Panc1 (cell line): ENCODE data around the gene EVA1C. TPM values are rescaled to one million over a fixed set of nuclear protein-coding genes. Genes with fewer than 3 reads are reported as not detected.
"Not testable (repeated sequence)": the region's sequence is repeated elsewhere in the genome, so short reads cannot be mapped to it uniquely, and the experiment has no call there.

Experiments
- ATAC-seq: fragments of 200-7000 bp; cut with Tn5 transposase; 2 replicates; pipeline ENCODE4 v1.9.1; 2020; ENCODE audit warnings: mild to moderate bottlenecking, moderate library complexity
- BruUV-seq: library from RNA; stranded (reverse); fragments of 400-500 nt; replicated peaks from 2 replicates; lab custom pipeline; 2021; lab: Mats Ljungman, UMichigan
- CTCF ChIA-PET: fragments of 300-600 bp; sonication (Branson Sonifier 250); formaldehyde crosslinking; loops from one replicate; lab custom pipeline; 2022; ENCODE audit warnings: antibody characterized with exemption; lab: Charles Lee
- POLR2A ChIA-PET: fragments of 300-600 bp; sonication (Branson Sonifier 250); formaldehyde crosslinking; loops from one replicate; lab custom pipeline; 2022; ENCODE audit warnings: antibody characterized with exemption; lab: Charles Lee
- DNase-seq: peaks from one replicate; pipeline ENCODE4 v3.0.0-alpha.2; 2010; ENCODE audit warnings: low read depth, low spot score
- H3K27ac ChIP-seq: 2 replicates; pipeline ENCODE4 v1.5.1; 2011; ENCODE audit warnings: mild to moderate bottlenecking, low read length, inconsistent platforms
- H3K27me3 ChIP-seq: fragments of 200-500 bp; sonication (Bioruptor generic); 2 replicates; pipeline ENCODE4 v1.6.0; 2014; ENCODE audit warnings: low read length, inconsistent platforms; ENCODE audit not compliant: control insufficient read depth, insufficient read depth
- H3K36me3 ChIP-seq: fragments of 200-500 bp; sonication (Bioruptor generic); 2 replicates; pipeline ENCODE4 v1.5.1; 2014; ENCODE audit warnings: inconsistent platforms, mild to moderate bottlenecking, low read length, moderate library complexity; ENCODE audit not compliant: control insufficient read depth, insufficient read depth
- H3K4me1 ChIP-seq: 2 replicates; pipeline ENCODE4 v1.5.1; 2011; ENCODE audit warnings: inconsistent platforms, mild to moderate bottlenecking, low read length, moderate library complexity; ENCODE audit not compliant: control insufficient read depth, insufficient read depth
- H3K4me3 ChIP-seq, 2 experiments: 2 replicates each; pipeline ENCODE4 v1.5.1; 2011 to 2012; ENCODE audit warnings: low read depth in 2 of 2, low read length in 2 of 2, mild to moderate bottlenecking in 2 of 2, inconsistent platforms in 1 of 2, moderate library complexity in 1 of 2
- H3K9me3 ChIP-seq: fragments of 200-500 bp; sonication (Bioruptor generic); 2 replicates; pipeline ENCODE4 v1.5.1; 2014; ENCODE audit warnings: low read depth, mild to moderate bottlenecking, inconsistent platforms, low read length, moderate library complexity; ENCODE audit not compliant: control insufficient read depth, insufficient read depth
- CTCF ChIP-seq: fragments of 450-650 bp; IDR thresholded peaks from 2 replicates; pipeline ENCODE4 v1.5.1; 2017; ENCODE audit warnings: mild to moderate bottlenecking
- POLR2AphosphoS5 ChIP-seq: IDR thresholded peaks from 2 replicates; pipeline ENCODE4 v1.6.1; 2012; ENCODE audit warnings: mild to moderate bottlenecking, low read depth, low read length, moderate library complexity
- REST ChIP-seq, 2 experiments: IDR thresholded peaks; 2 replicates each; pipeline ENCODE4 v1.6.1; 2011 to 2012; ENCODE audit warnings: low read depth in 2 of 2, control low read depth in 1 of 2, low read length in 1 of 2, mild to moderate bottlenecking in 1 of 2, moderate library complexity in 1 of 2; ENCODE audit not compliant: insufficient read depth in 1 of 2
- SIN3A ChIP-seq: IDR thresholded peaks from 2 replicates; pipeline ENCODE4 v1.6.1; 2012; ENCODE audit warnings: low read depth, mild to moderate bottlenecking, low read length, moderate library complexity, borderline replicate concordance; ENCODE audit not compliant: insufficient read depth
- TCF7L2 ChIP-seq: IDR thresholded peaks from 2 replicates; pipeline ENCODE4 v1.6.1; 2011; ENCODE audit warnings: mild to moderate bottlenecking, low read depth, low read length, inconsistent platforms
- in situ Hi-C: cut with HindIII; loops from 2 replicates; pipeline ENCODE4 v1.10.0; 2016; ENCODE audit warnings: low sequenced_read_pairs, low pct_unique_long_range_greater_than_20kb
- intact Hi-C: fragments of 100-400 bp; cut with micrococcal nuclease; formaldehyde crosslinking; loops from one replicate; pipeline ENCODE4 v1.10.0; 2022; ENCODE audit not compliant: unreplicated experiment
- total RNA-seq: library from RNA; stranded (reverse); gene quantifications from one replicate; pipeline ENCODE4 v1.2.1, GENCODE V29; 2021; ENCODE audit not compliant: unreplicated experiment

The EVA1C gene
- total RNA-seq, 1 experiment from 2014 or later: 2.8 TPM

GRCh38 chr21:32452191-32452590 lies 39.7 kb downstream of the EVA1C start:
- intact Hi-C loops, POLR2A ChIA-PET, H3K27me3 ChIP-seq, CTCF ChIA-PET, H3K36me3 ChIP-seq, BruUV-seq, H3K4me1 ChIP-seq, H3K9me3 ChIP-seq, H3K27ac ChIP-seq, DNase-seq, ATAC-seq, H3K4me3 ChIP-seq, in situ Hi-C loops: not testable (repeated sequence)

GRCh38 chr21:32452641-32453040 lies 40.1 kb downstream of the EVA1C start:
- POLR2A ChIA-PET: no interaction called here
- in situ Hi-C loops: no loop called here
- H3K4me3 ChIP-seq: no peak overlapping the region
- DNase-seq: no peak
- CTCF ChIA-PET: no interaction called here
- ATAC-seq: no peak
- H3K27ac ChIP-seq: no peak overlapping the region
- intact Hi-C loops: no loop called here
- H3K27me3 ChIP-seq: no peaks in the 10 kb centered on the region
- no TSS peak for BruUV-seq
- H3K9me3 ChIP-seq: no peaks in the 10 kb centered on the region
- TF ChIP-seq POLR2AphosphoS5: no peak
- TF ChIP-seq CTCF: no peak
- TF ChIP-seq SIN3A: no peak
- no peak for TF ChIP-seq TCF7L2
- TF ChIP-seq REST (IDR thresholded peaks at IDR 0.05; ENCODE audit: insufficient read depth in 1 of 2, low read depth in 2 of 2, low read length in 1 of 2): no peak
- peaks cover 3% of the 10 kb centered on the region; the same call in 1 of the 2 replicates for H3K4me1 ChIP-seq
- no peaks in the 10 kb centered on the region for H3K36me3 ChIP-seq

GRCh38 chr21:32455548-32455947 lies 43.0 kb downstream of the EVA1C start:
- ATAC-seq (no peak), DNase-seq (no peak)
- Histone ChIP-seq H3K9me3 (no peaks in the 10 kb centered on the region), H3K36me3 (no peaks in the 10 kb centered on the region), H3K27ac (no peak overlapping the region), H3K4me3 (no peak overlapping the region), H3K4me1 (peaks cover 3% of the 10 kb centered on the region; the same call in 1 of the 2 replicates), H3K27me3 (no peaks in the 10 kb centered on the region)
- in situ Hi-C loops: no loop called here
- TF ChIP-seq TCF7L2: no peak
- no peak for TF ChIP-seq CTCF
- TF ChIP-seq REST (IDR thresholded peaks at IDR 0.05; ENCODE audit: insufficient read depth in 1 of 2, low read depth in 2 of 2, low read length in 1 of 2): no peak
- TF ChIP-seq POLR2AphosphoS5: no peak
- TF ChIP-seq SIN3A: no peak
- CTCF ChIA-PET: no interaction called here
- intact Hi-C loops: no loop called here
- POLR2A ChIA-PET: no interaction called here
- no TSS peak for BruUV-seq
